SKM-1 (cell line): ENCODE measurements around the gene CTNNA2.

Experiments used
- DNase-seq: peaks from one replicate; lab custom pipeline; 2025; ENCODE audit not compliant: unreplicated experiment; lab: John Stamatoyannopoulos, UW

The CTNNA2 gene

DNA sequence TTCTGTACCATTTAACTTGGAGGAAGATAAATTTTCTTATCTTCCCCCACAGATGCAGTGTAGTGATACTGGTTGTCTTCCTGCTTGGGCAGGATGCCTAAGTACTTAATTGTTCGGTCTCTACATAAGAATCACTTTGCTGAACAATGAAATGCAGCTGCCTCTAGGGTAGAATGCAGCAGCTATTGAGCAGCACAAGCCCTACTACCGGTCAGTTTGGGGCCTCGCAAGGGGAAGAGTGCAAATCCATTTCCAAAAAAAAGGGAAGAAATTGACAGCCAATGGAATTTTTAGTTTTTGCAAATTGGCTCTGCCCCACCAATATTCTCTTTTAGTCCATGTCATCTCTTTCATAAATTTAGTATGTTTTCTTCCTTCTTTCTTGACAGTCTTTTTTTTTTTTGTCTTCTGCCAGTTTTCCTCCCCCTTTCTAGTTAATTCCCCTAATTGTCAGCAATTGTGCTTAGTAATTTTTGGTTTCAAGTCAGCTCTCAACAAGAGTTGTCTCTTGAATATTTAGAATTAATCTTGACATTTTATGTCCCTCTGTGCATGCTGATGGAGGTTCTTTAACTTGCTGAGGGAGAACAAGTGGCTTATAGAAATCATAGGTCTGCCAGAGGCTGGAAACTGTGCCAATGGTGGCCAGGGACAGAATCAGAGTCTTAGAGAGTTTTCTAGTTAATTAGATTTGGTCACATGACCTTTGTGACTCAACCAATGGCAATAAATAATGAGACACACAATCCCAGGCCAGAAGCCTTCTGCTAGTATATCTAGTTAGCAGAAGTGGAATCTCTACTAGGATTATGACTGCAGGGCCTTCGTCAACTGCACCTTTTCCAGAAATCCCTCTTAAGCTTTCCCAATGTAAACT lies 270.0 kb downstream of the CTNNA2 start:
- no peak for DNase-seq

DNA sequence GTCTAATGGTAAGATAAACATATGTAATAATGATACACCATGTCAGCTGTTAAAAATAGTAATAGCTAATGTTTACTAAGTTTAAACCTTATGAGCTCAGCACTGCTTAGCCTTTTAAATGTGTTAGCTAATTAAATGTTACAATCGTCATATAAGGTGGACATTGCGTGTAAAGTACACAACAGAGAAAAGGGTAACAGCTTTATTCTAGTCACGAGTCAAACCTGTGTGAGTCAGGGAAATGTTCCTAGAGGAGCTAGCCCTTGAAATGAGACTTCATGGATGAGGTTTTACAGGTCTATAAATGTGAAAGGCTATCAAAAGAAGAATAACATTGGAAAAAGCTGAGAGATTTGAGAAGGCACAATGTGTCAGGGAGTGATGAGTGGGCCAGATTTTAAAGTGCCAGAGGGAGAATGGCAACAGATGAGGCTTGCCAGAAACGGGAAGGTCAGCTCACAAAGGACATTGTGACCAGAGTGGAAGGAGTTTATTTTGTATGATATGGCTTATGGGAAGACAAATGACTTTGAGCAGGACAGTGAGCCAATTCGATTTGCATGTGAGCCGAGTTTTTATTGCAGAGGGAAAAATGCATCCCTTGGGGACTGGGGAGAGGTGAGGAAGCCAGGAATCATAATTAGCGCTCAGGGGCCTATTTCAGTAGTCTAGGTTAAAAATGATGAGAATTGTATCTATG lies 276.3 kb downstream of the CTNNA2 start:
- DNase-seq, result no peak

DNA sequence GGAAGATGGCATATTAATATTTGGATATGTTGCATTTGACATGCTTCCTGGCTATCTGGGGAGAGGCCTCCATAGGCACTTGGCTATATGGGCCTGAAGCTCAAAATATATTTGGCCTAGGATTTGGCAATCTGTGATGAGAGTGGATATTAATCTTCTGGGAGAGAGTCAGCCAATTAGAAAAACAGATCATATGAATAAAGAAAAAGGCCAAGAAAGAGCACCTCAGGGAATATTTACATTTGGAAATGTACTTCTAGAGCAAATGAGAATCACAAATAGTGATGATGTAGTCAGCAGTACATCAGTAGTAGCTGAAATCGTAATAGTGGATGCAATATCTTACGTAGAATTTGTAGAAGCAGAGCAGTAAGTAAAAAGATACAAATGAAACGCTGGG lies 277.0 kb downstream of the CTNNA2 start:
- DNase-seq, result no peak

DNA sequence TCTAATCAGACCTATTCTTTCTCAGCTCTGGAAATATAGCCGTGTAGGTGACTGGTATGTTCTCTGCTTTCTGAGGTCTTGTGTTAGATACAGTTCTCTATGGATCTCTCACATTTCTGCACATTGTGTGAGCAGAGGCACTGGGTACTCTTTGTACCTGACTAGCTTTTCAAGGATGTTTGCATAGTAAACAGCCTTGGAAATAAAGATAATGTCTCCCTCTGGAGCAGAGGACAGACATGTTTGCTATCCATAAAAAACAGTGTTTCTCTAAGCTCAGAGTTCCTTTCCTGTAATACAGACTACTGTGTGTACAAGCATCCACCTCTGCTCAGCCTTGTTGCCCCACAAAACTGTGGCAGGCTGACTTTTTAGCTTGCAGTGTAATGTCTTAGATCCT lies 279.2 kb downstream of the CTNNA2 start:
- no peak for DNase-seq

DNA sequence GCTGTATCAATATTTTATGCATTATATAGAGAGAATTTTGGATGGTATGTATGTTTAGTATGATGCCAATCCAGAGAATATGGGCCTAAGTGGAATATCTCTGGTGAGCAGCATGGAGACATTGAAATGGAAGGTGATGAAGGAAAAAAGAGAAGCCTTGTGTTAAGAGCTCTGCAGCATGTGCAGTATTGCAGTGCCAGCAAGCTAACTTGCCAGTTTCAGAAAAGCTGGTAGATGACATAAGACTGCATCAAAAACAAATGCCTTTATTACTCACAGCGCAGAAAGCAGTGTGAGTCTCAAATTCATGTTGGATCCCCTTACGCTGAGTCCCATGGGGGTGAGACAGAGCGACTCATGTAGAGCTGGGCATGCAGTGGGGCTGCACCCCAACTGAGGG lies 280.2 kb downstream of the CTNNA2 start:
- no peak for DNase-seq

DNA sequence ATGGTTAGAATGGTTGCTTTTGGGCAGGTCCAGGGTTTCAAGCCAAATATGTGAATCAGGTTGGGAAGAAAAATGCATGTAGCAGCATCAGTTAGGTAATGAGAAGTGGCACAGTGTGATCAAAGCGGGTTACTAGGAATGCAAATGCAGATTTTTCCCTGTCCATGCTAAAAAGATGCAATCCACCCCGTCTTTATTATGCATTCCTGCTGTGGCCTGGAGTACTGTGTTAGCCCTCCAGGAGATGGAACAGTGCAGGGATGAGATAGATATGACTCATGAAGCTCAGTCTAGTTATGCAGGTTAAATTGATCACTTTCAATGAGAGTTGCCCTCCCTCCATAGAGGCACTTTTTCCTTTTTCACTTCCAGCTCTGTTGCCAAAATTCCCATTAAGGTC lies 283.8 kb downstream of the CTNNA2 start:
- DNase-seq, result no peak

DNA sequence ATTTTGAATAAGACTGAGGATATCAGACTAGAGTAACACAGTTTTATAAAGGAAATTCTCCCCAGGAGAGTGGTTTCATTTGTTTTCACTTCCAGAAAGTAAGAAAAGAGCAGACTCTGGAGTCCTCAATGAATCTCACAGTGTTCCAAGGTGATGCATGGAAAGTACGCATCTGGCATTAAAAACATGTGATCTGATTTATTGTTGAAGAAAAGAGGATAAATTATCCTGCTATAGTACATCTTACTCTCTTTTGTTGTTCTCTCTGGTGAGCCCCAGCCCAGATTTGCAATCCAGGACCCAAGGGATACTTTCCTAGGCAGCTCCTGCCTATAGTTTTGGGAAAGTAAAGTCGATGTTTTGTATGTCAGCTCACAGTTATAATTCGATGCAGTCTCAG lies 285.9 kb downstream of the CTNNA2 start:
- DNase-seq, result no peak

DNA sequence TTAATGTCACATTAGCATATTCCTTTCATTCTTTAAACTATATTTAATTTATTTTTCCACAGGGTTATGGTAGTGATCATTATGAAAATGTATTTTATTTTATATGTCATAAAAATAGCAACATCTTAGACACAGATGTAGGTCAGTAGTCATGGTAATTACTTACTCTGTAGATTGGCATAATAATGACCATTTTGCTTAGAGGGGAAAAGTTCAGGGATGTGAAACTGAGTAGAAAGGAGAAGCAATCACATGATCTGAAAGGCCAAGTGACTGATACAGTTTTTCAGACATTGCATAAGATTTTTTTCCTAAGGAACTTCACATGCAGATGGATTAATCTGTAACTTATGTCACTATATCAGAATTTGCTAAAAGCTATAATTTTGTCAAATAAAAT lies 286.9 kb downstream of the CTNNA2 start:
- no peak for DNase-seq

DNA sequence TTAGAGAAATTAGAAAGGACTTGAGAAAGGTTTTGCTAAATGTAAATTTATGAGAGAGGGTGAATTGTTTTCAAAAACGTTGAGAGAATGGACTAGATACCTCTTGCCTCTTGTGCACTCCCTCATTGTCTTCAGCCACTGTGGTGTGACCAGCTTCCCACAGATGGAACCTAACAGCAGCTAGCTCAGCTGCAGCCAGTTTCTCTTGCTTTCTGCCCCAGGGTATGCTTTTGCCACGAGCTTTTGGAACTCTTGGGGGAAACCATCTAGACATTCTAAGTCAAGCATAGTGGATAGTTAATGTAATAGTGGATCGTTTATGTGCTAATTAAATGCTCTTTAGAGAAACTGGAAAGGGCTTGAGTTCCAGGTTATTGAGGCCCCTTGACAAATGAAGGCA lies 288.2 kb downstream of the CTNNA2 start:
- no peak for DNase-seq

DNA sequence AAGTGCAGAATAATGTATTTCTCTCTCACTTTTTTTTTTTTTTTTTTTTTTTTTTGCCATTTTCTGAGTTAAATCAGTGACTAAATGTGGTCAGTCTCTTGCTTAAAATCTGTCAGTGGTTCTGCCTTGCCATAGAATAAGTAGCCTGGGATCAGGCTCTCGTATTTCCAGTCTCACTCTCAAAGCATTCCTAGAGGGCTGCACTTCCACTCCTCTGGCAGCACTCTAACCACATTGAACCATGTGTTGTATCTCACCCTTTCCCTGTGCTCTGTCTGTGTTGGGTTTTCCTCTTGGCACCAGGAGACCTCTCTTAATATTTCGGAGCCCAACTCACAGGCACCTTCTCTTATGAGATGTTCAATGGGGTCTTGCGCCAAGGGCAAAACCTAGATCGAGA lies 304.4 kb downstream of the CTNNA2 start:
- no peak for DNase-seq

DNA sequence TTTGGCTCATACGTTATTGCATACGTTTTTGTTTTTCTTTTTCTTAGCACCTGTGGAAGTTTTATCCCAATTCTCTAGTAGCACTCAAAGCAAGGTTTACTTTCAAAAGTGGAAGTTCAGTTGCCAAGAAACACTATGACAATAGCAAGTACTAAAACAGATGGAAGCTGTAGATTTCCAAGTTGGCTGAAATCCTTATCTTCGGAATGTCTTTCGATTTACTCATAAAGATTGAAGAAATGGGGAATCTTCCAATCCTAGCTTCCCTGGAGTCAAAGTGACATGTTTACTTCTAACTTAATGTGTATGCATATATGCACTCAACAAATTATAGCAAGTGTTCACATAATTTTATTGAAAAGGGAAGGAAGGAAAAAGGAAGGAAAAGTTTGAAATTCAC lies 307.4 kb downstream of the CTNNA2 start:
- no peak for DNase-seq

DNA sequence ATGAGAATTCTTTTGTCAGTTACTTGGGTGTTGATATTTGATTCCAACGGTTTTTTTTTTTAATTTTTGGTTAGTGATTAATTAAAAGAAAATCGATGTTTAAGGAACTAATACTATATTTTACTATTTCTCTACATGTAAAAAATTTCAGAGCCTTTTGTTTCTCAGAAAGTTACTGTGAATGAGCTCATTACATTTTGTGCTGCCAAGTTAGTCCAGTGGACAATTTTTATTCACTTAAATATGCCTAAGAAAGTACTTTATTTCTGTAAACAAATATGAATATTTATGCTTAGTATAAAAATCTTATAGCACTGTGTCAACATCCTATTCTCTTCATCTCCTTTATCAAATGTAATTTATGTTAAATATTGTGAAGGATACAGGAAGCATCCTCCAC lies 309.3 kb downstream of the CTNNA2 start:
- DNase-seq, result no peak

DNA sequence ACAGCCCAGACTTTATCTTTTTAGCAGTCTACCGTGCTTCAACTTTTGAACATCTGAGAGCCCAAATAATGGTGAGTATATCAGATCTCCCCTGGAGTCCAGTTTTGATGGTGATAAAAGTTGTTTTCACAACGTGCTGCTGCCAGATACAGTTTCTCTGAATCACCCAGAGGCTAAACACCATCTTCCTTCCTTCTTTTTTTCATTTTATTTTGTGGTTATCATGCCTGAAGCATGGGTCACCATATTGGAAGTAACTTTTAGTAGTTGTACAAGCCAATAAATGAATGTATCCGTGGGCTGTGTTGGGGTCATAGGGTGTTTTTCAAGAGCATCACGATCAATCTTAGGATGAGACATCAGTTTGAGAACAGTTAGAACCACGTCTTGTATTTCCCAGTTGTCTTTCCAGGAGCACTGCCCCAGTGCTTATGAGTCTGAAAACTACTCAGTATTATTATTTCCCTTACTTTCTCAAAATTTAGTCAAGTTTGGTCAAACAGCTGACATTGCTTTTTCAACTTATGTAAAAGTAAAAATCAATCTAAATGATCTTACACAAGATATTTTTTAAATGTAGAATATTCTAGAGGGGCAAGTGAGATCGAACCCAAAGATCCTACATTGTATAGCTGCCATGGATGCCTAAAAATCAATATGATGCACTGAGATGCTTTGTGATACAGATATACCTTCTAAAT lies 311.4 kb downstream of the CTNNA2 start:
- DNase-seq, result no peak

DNA sequence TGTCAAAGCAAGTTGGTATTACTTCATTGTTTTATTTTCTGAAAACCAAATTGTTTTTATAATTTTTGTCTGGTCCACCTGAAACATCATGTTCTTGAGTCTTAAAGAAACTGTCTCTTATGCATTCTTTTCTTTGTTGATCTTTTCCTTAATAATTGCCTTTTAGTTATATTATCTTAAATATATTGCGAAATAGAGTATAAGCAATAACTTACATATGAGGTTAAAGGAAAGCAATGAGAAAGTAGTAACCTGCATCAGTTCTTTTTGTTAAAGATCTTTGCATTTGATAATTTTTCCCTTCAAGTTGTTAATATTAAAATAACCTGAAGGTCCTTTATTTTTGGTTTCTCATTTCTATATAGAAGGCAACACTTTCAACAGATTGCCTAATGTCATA lies 315.0 kb downstream of the CTNNA2 start:
- DNase-seq, result no peak

DNA sequence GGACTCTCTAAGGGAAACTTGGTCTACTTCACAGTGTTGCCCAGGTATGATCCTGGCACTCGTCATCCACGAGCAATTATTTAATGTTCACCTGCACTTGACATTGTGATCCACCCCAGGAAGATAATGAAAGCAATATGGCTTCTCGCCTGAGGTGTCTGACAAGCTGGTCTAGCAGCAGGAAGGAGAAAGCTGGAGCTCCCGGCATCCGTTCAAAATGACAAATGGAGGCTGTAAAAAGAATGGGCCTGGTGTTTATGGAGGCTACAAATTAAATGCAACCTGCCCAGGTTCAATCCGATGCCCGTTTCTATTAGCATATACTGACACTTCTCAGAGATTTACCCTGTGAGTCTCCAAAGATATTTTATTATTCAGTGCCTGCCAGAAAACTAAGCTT lies 317.6 kb downstream of the CTNNA2 start:
- DNase-seq, result no peak

DNA sequence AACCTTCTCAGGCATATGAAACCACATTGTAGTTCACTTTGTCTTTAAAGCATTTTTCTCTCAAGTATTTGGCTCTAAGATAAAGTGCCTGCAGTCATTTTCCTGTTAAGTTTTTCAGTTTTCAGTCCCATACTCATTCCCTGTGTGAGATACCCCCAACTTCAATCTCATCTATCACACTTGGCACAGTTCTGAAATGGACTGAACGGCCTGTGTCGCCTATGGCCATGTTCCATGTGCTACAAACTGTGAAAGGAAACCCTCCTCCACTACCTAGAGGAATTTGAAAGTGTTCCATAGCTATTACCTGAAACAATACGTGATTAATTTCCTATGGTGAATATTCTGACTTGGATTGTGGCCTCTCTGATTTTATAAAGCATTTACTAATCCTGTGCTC lies 319.1 kb downstream of the CTNNA2 start:
- no peak for DNase-seq

DNA sequence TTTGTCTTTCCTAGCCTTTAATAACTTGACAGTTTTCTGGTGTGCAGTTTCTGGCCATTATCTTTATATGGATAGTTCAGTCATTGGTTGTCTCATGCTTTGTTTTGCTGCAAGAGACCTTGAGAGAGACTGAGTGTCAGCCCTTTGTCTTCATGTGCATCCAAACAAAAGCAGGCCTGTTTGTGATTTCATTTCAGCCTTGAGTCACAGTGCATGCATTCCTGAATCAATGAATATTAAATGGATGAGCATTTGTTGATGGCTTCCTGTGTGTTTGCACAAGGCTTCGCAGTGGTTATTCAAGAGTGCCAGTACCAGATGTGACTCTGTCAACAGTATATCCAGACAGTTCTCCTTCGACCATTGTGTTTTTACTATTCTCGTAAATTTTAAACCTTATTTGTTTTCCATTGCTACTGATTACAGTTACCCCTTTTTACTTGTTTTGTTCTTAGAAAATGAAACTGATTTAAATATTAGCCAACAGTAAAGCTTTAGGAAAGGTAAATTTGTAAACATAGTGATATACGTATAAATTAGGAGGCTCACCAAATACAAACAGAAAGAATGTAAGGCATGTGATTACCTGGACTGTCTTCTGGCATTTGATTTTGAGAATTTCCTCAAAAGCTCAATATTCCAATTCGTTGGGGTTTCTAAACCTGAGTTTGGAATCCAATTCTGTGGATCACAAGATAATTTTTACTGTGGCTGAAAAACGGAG lies 319.8 kb downstream of the CTNNA2 start:
- DNase-seq, result no peak

DNA sequence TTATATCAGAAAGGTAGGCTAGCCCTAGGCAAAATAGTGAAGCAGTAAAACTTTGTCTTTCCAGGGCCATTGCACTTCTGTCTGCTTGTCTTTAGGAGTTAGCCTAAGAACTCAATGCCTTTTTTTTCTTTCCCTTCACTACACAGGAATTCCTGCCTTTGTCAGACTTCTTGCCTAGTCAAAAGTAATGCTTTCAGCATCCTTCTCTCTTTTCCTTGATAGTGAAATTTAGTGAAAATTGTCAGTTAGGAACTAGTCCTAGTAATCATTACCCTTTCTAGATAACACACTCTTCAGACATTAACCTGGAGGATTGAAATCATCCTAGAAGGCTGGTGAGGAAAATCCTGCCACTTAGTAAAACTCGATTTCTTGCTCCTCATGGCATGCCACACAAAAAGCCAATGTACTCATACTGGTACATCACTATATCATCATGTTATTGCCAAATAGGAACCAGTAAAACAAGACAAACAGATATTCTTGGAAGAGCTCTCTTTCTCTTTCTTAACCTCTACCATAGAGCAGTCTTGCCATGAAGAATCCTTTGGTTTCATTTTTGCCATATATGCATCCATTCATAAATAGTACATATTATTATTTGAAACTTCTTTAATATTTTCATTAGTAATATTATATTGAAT lies 320.5 kb downstream of the CTNNA2 start:
- DNase-seq, result no peak

DNA sequence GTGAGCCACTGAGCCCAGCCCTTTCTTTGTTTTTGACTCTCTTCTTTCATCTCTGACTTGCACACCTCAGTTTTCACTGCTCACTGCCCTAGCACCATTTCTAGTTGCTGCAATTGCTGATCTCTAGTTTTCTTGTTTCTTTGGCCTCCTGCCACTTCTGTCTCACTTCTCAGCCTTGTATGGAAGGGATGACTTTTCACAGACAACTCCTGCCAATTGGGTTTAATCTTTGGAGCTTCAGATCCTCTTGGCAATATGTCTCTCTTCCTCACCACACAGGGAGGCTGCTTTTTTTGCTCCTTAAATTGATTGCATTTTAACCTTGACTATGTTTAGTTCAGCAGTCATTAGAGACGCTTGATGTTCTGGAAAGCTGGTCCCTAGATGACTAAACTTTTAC lies 323.1 kb downstream of the CTNNA2 start:
- no peak for DNase-seq

DNA sequence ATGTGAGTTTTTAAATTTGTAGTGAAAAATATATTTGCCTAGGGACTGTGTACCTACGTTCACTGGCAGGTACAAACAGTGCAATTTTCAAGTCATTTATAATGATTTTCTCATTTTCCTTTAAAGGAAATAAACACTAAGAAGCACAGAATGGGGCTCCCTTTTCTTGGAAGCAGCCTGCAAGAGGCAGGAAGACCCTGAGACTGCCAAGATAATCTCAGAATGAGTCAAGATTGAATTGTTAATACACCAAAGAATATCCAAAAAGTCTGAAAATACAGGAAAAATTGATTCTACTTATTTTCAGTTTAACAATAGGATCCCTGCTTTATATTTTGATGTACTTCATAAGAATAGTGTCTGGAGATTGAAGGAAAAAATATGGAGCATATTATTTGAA lies 331.2 kb downstream of the CTNNA2 start:
- DNase-seq, result no peak

DNA sequence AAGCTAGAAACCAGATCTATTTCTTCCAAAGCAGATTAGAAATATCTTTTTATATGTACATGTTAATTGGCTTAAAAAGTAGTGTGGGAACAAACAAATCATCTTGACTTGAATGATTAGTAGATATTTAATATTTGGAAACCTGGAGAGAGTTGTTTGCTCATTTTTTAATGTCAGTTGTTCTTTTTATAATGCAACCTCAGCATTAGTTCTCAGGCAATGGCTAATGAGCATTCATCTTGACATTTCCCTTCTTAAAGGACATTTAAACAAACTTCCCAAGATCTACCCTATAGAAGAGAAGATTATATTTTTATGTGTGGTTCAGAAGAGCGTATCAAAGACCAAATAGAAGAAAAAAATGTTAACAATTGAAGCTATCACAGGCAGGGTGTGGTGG lies 334.0 kb downstream of the CTNNA2 start:
- DNase-seq, result no peak
